ENCODE data around the gene CGN.
A peak's percentile ranks its signal among the peaks of the same experiment; 100 is the strongest.

The CGN gene

DNA sequence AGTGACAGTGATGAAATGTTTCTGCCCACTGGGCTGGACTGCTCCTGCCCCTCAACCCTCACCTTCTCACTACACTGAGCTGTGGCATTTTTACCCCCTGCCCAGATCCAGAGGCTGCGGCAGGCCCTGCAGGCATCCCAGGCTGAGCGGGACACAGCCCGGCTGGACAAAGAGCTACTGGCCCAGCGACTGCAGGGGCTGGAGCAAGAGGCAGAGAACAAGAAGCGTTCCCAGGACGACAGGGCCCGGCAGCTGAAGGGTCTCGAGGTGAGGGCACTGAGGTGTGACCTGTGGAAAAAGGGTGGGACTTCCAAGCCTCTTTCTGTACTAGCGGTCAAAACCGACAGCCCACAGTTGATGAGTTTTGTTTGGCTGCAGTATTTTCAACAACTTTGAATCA is 22.7 kb downstream of the CGN start:
- no peak overlapping the region for H3K9ac ChIP-seq
- H3K79me2 ChIP-seq (ENCODE audit: insufficient read depth, low read depth), result no peaks in the 10 kb centered on the region
- peaks cover 14% of the 10 kb centered on the region for H3K4me1 ChIP-seq (ENCODE audit: low read depth, poor library complexity, severe bottlenecking)

DNA sequence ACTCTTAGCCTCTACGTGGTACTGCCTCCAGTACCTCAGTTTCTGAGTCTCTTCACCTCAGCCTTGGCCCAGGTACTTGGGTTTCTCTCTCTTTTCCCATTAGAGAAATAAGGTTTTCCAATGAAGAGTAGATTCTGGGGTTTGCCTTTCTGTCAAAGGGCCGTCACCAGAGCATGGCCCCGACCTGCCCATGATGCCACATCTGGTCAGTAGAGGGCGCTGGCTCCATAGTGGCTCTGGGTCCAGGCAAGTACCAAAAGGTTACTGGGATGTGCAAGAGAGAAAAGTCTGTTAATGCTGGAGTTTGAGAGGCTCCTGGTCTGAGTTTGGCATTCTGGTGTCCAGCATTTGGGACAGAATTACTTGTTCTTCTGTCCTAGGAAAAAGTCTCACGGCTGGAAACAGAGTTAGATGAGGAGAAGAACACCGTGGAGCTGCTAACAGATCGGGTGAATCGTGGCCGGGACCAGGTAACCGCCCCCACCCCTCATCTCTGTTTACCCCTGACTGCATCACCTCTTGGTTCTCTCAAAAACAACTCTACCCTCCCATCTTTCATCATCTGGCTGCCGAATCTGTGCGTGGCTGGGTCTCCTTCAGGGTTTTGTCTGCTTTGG is 23.6 kb downstream of the CGN start:
- H3K27ac ChIP-seq, result no peak overlapping the region
- H3K4me3 ChIP-seq (IDR thresholded peaks at IDR 0.05; ENCODE audit: insufficient read depth, low read depth, low read length), result no peak overlapping the region
- TF ChIP-seq, protein P1, sequence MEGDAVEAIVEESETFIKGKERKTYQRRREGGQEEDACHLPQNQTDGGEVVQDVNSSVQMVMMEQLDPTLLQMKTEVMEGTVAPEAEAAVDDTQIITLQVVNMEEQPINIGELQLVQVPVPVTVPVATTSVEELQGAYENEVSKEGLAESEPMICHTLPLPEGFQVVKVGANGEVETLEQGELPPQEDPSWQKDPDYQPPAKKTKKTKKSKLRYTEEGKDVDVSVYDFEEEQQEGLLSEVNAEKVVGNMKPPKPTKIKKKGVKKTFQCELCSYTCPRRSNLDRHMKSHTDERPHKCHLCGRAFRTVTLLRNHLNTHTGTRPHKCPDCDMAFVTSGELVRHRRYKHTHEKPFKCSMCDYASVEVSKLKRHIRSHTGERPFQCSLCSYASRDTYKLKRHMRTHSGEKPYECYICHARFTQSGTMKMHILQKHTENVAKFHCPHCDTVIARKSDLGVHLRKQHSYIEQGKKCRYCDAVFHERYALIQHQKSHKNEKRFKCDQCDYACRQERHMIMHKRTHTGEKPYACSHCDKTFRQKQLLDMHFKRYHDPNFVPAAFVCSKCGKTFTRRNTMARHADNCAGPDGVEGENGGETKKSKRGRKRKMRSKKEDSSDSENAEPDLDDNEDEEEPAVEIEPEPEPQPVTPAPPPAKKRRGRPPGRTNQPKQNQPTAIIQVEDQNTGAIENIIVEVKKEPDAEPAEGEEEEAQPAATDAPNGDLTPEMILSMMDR (conservative IDR thresholded peaks at IDR 0.05; ENCODE audit: low read depth, low read length), result peak; percentile 100
- no peaks in the 10 kb centered on the region for H3K79me2 ChIP-seq (ENCODE audit: insufficient read depth, low read depth)
- no peak overlapping the region for H3K4me2 ChIP-seq
- H3K27me3 ChIP-seq (ENCODE audit: insufficient read depth, low read depth), result no peaks in the 10 kb centered on the region
- H2AFZ ChIP-seq (ENCODE audit: low read depth), result peak overlapping the region; percentile 25
- H3K9ac ChIP-seq, result no peak overlapping the region
- no peaks in the 10 kb centered on the region for H4K20me1 ChIP-seq (ENCODE audit: insufficient read depth)
- H3K4me1 ChIP-seq (ENCODE audit: low read depth, poor library complexity, severe bottlenecking), result peaks cover 22% of the 10 kb centered on the region
- H3K36me3 ChIP-seq (ENCODE audit: insufficient read depth), result no peaks in the 10 kb centered on the region

More for the DNA sequence above, 22.7 kb downstream of the CGN start:
- Histone ChIP-seq H3K36me3 (ENCODE audit: insufficient read depth) (no peaks in the 10 kb centered on the region), H3K27ac (no peak overlapping the region), H2AFZ (ENCODE audit: low read depth) (no peak overlapping the region), H4K20me1 (ENCODE audit: insufficient read depth) (no peaks in the 10 kb centered on the region), H3K4me2 (no peak overlapping the region), H3K27me3 (ENCODE audit: insufficient read depth, low read depth) (no peaks in the 10 kb centered on the region), H3K4me3 (IDR thresholded peaks at IDR 0.05; ENCODE audit: insufficient read depth, low read depth, low read length) (no peak overlapping the region)
- TF ChIP-seq, protein P1 (conservative IDR thresholded peaks at IDR 0.05; ENCODE audit: low read depth, low read length), result no peak

DNA sequence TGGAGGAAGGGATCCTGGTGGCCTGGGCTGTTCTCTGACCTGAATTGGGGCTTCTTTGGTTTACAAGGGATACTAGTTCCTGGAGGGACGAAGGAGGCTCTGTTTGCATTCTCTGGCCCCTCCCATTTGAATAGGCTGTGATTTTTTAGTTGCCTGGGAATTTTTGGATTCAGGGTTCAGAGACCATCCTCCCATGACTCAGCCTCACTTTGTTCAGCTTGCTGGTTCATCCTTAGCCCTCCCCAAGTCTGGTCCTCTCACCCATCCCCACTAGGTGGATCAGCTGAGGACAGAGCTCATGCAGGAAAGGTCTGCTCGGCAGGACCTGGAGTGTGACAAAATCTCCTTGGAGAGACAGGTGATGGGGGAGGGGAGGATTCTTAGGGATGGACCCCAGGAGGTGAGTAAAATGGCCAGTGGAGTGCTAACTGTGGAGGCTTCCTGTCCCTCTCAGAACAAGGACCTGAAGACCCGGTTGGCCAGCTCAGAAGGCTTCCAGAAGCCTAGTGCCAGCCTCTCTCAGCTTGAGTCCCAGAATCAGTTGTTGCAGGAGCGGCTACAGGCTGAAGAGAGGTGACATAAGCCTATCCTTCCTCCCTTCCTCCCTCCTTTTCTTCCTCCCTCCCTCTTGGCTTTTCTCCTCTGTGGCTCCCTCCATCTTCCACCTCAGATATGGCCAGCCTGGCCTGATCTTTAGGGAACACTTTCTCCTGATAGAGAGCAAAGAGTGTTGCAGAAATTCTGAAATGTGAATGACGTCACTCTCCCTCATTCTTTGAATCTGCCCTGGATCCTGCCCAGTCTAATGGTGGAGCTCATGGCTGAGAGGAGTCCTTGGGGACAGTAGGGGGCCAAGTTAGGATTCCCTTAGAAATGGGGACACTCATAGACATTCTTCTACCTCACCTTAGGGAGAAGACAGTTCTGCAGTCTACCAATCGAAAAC is 24.4 kb downstream of the CGN start:
- TF ChIP-seq, protein P1 (conservative IDR thresholded peaks at IDR 0.05; ENCODE audit: low read depth, low read length), result no peak
- Histone ChIP-seq H4K20me1 (ENCODE audit: insufficient read depth) (no peaks in the 10 kb centered on the region), H3K79me2 (ENCODE audit: insufficient read depth, low read depth) (no peaks in the 10 kb centered on the region), H3K27me3 (ENCODE audit: insufficient read depth, low read depth) (no peaks in the 10 kb centered on the region), H3K9ac (no peak overlapping the region), H3K4me1 (ENCODE audit: low read depth, poor library complexity, severe bottlenecking) (peaks cover 23% of the 10 kb centered on the region), H3K4me3 (IDR thresholded peaks at IDR 0.05; ENCODE audit: insufficient read depth, low read depth, low read length) (no peak overlapping the region), H3K4me2 (no peak overlapping the region), H3K36me3 (ENCODE audit: insufficient read depth) (no peaks in the 10 kb centered on the region), H2AFZ (ENCODE audit: low read depth) (no peak overlapping the region), H3K27ac (no peak overlapping the region)

DNA sequence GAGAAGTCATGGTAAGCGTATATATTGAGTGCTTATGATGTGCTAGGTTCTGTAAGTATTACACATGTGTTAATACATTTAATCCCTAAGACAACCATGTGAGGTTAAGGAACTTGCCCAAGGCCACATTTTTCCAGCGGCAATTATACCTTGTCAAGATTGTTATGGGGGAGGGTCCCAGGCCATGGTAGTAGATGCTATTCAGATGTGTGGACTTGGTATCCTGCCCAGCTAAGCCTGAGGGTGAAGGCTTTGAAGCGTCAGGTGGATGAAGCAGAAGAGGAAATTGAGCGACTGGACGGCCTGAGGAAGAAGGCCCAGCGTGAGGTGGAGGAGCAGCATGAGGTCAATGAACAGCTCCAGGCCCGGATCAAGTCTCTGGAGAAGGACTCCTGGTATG is 25.3 kb downstream of the CGN start:
- Histone ChIP-seq H4K20me1 (ENCODE audit: insufficient read depth) (no peaks in the 10 kb centered on the region), H2AFZ (ENCODE audit: low read depth) (no peak overlapping the region), H3K4me1 (ENCODE audit: low read depth, poor library complexity, severe bottlenecking) (peaks cover 27% of the 10 kb centered on the region), H3K36me3 (ENCODE audit: insufficient read depth) (no peaks in the 10 kb centered on the region), H3K27me3 (ENCODE audit: insufficient read depth, low read depth) (no peaks in the 10 kb centered on the region), H3K79me2 (ENCODE audit: insufficient read depth, low read depth) (peaks cover under 1% of the 10 kb centered on the region; the same call in 1 of the 2 replicates), H3K4me3 (IDR thresholded peaks at IDR 0.05; ENCODE audit: insufficient read depth, low read depth, low read length) (no peak overlapping the region), H3K4me2 (no peak overlapping the region), H3K9ac (no peak overlapping the region), H3K27ac (no peak overlapping the region)
- TF ChIP-seq, protein P1 (conservative IDR thresholded peaks at IDR 0.05; ENCODE audit: low read depth, low read length), result no peak
